Peyer's patch (tissue), 4 donors: ENCODE results near the gene GAS1. TPM values are rescaled to one million over a fixed set of nuclear protein-coding genes. Genes with fewer than 3 reads are reported as not detected.

Experiments
- DNase-seq, 3 donors: peaks; one replicate each; pipeline ENCODE4 v3.0.0-alpha.2; 2017 to 2019
- H3K27ac ChIP-seq, 4 donors: fragments of 200-600 bp; sonication (generic); one replicate each; pipeline ENCODE4 v1.5.1; 2016 to 2019
- H3K27me3 ChIP-seq, 2 donors: fragments of 200-600 bp; sonication (generic); one replicate each; pipeline ENCODE4 v1.5.1; 2019
- H3K36me3 ChIP-seq, 3 donors: fragments of 200-600 bp; sonication (generic); one replicate each; pipeline ENCODE4 v1.5.1; 2016 to 2019
- H3K4me1 ChIP-seq, 4 donors: fragments of 200-600 bp; sonication (generic); one replicate each; pipeline ENCODE4 v1.5.1; 2016 to 2019
- H3K4me3 ChIP-seq, 4 donors: fragments of 200-600 bp; sonication (generic); 1 replicate in 3 of 4; 2 replicates in 1 of 4; pipeline ENCODE4 v1.5.1; 2016 to 2019; ENCODE audit warnings: mild to moderate bottlenecking in 1 of 4
- H3K9me3 ChIP-seq, 4 donors: fragments of 200-600 bp; sonication (generic); one replicate each; pipeline ENCODE4 v1.5.1; 2016 to 2019; ENCODE audit warnings: mild to moderate bottlenecking in 1 of 4
- CTCF ChIP-seq, 6 experiments: fragments of 450-650 bp in 4 of 6; fragments of 200-600 bp in 2 of 6; sonication (generic) in 1 of 6; IDR thresholded peaks; one replicate each; pipeline ENCODE4 v1.5.1; 2017 to 2019; ENCODE audit warnings: antibody characterized with exemption in 6 of 6, mild to moderate bottlenecking in 3 of 6, moderate library complexity in 1 of 6
- POLR2A ChIP-seq, 2 donors: fragments of 450-650 bp; IDR thresholded peaks; one replicate each; pipeline ENCODE4 v1.5.1; 2017; ENCODE audit warnings: antibody characterized with exemption in 2 of 2, mild to moderate bottlenecking in 2 of 2, moderate library complexity in 2 of 2
- total RNA-seq, 4 donors: library from RNA; depleted of rRNA; stranded (reverse); fragments of >200 nt; gene quantifications; one replicate each; pipeline ENCODE4 v1.1.0, GENCODE V29; 2016

Gene GAS1
- total RNA-seq, 4 donors from 2014 or later, result 2.3 to 22.1 (median 9.8) TPM

- H3K27me3 ChIP-seq, result peaks cover 0 to 5% of the 10 kb centered on the region in 2 donors
- no peaks in the 10 kb centered on the region for H3K9me3 ChIP-seq
- H3K27ac ChIP-seq, result peak overlapping the region; percentile 52 to 86 (median 68)
- no peak for DNase-seq
- H3K36me3 ChIP-seq, result no peaks in the 10 kb centered on the region
- H3K4me3 ChIP-seq, result peak overlapping the region; percentile 57 to 91 (median 72)
- H3K4me1 ChIP-seq, result peaks cover 0 to 10% (median 4%) of the 10 kb centered on the region in 4 donors
- no peak for TF ChIP-seq CTCF (IDR thresholded peaks at IDR 0.05)
- TF ChIP-seq POLR2A (IDR thresholded peaks at IDR 0.05), result no peak
These were observed 2.2 kb downstream of the GAS1 start for GRCh38 chr9:86944796-86945727.

GRCh38 chr9:86943201-86944113, 3.8 kb downstream of the GAS1 start:
- no peak for DNase-seq
- H3K27ac ChIP-seq, result no peak overlapping the region
- no peaks in the 10 kb centered on the region for H3K36me3 ChIP-seq
- no peak for TF ChIP-seq POLR2A (IDR thresholded peaks at IDR 0.05)
- no peak for TF ChIP-seq CTCF (IDR thresholded peaks at IDR 0.05)
- H3K4me3 ChIP-seq, result no peak overlapping the region
- H3K9me3 ChIP-seq, result no peaks in the 10 kb centered on the region
- H3K27me3 ChIP-seq, result peaks cover 0 to 5% of the 10 kb centered on the region in 2 donors
- peaks cover 0 to 10% (median 4%) of the 10 kb centered on the region in 4 donors for H3K4me1 ChIP-seq

- Histone ChIP-seq H3K27ac (no peak overlapping the region), H3K9me3 (no peaks in the 10 kb centered on the region), H3K36me3 (no peaks in the 10 kb centered on the region), H3K4me1 (peaks cover 0 to 10% (median 4%) of the 10 kb centered on the region in 4 donors), H3K4me3 (no peak overlapping the region), H3K27me3 (peaks cover 0 to 5% of the 10 kb centered on the region in 2 donors)
- TF ChIP-seq POLR2A (IDR thresholded peaks at IDR 0.05) (no peak), CTCF (IDR thresholded peaks at IDR 0.05) (no peak)
- no peak for DNase-seq
These were observed 4.8 kb downstream of the GAS1 start for GRCh38 chr9:86942281-86943200.

- no peak overlapping the region for H3K27ac ChIP-seq
- H3K9me3 ChIP-seq, result no peaks in the 10 kb centered on the region
- peaks cover 0 to 10% (median 4%) of the 10 kb centered on the region in 4 donors for H3K4me1 ChIP-seq
- no peak for TF ChIP-seq POLR2A (IDR thresholded peaks at IDR 0.05)
- no peak for TF ChIP-seq CTCF (IDR thresholded peaks at IDR 0.05)
- peaks cover 0 to 5% of the 10 kb centered on the region in 2 donors for H3K27me3 ChIP-seq
- no peak for DNase-seq
- H3K36me3 ChIP-seq, result no peaks in the 10 kb centered on the region
- H3K4me3 ChIP-seq, result no peak overlapping the region
These were observed 6.1 kb downstream of the GAS1 start for GRCh38 chr9:86941197-86941596.

- H3K9me3 ChIP-seq, result no peaks in the 10 kb centered on the region
- H3K4me3 ChIP-seq, result no peak overlapping the region
- DNase-seq, result no peak
- H3K4me1 ChIP-seq, result peaks cover 0 to 8% (median 3%) of the 10 kb centered on the region in 4 donors
- no peak for TF ChIP-seq CTCF (IDR thresholded peaks at IDR 0.05)
- no peak for TF ChIP-seq POLR2A (IDR thresholded peaks at IDR 0.05)
- H3K36me3 ChIP-seq, result no peaks in the 10 kb centered on the region
- peaks cover 0 to 5% of the 10 kb centered on the region in 2 donors for H3K27me3 ChIP-seq
- H3K27ac ChIP-seq, result no peak overlapping the region
These were observed 6.5 kb downstream of the GAS1 start for GRCh38 chr9:86940774-86941173.
